ENCODE results near the gene IKZF2. TPM values are rescaled to one million over a fixed set of nuclear protein-coding genes. Genes with fewer than 3 reads are reported as not detected.

IKZF2 gene
- total and polyA plus RNA-seq, 2 of the 4 experiments (the other 2 are of a cell fraction) = 2.1 to 25.5 TPM

GRCh38 chr2:212990697-212991096, 160.7 kb downstream of the IKZF2 start:
- Histone ChIP-seq H2AK9ac (replicated peaks; ENCODE audit: low read depth, low read length, poor library complexity) (no peak overlapping the region), H2BK5ac (ENCODE audit: low read depth, low read length, poor library complexity, severe bottlenecking) (no peak overlapping the region), H3K9me3 (ENCODE audit: control insufficient read depth, insufficient read depth, low read length) (no peaks in the 10 kb centered on the region), H3K36me3 (ENCODE audit: control insufficient read depth, insufficient read depth, low read length) (no peaks in the 10 kb centered on the region), H3K79me1 (ENCODE audit: low read depth in 1 of 2, low read length in 2 of 2) (no peaks in the 10 kb centered on the region), H2AK5ac (ENCODE audit: low read depth, low read length) (no peak overlapping the region), H4K8ac (ENCODE audit: low read depth in 2 of 2, low read length in 2 of 2) (no peak overlapping the region), H3K14ac (replicated peaks; ENCODE audit: low read depth, low read length) (no peak overlapping the region), H3K4me1 (ENCODE audit: control insufficient read depth, insufficient read depth, low read length) (no peaks in the 10 kb centered on the region), H3K23ac (ENCODE audit: low read depth, low read length) (no peak overlapping the region), H2BK120ac (ENCODE audit: low read depth, low read length) (no peak overlapping the region), H3K9ac (ENCODE audit: low read depth, low read length) (no peak overlapping the region), H3K27me3 (ENCODE audit: control insufficient read depth, insufficient read depth, low read length) (no peaks in the 10 kb centered on the region), H3K56ac (ENCODE audit: extremely low read depth, insufficient read depth, low read length) (no peak overlapping the region), H3K4ac (ENCODE audit: low read depth, low read length) (no peak overlapping the region), H4K20me1 (ENCODE audit: insufficient read depth, low read length) (no peaks in the 10 kb centered on the region), H4K5ac (ENCODE audit: low read depth, low read length) (no peak overlapping the region), H3K4me2 (ENCODE audit: low read depth, low read length) (no peak overlapping the region), H3K4me3 (ENCODE audit: insufficient read depth, low read depth, low read length) (no peak overlapping the region), H3K27ac (ENCODE audit: insufficient read depth, low read length) (no peak overlapping the region), H2AFZ (replicated peaks; ENCODE audit: low read length, poor library complexity) (no peak overlapping the region), H3K9me1 (ENCODE audit: insufficient read depth, low read length) (no peaks in the 10 kb centered on the region), H4K91ac (ENCODE audit: insufficient read depth, low read depth, low read length) (no peak overlapping the region), H3K18ac (ENCODE audit: low read depth, low read length) (no peak overlapping the region), H2BK15ac (ENCODE audit: low read depth, low read length) (no peak overlapping the region), H2BK20ac (ENCODE audit: low read depth, low read length) (no peak overlapping the region)
- dilution Hi-C loops (cut with HindIII; ENCODE audit: low sequenced_read_pairs, unreplicated experiment) = no loop called here
- peak; percentile 53 for DNase-seq
- TF ChIP-seq MAZ (IDR thresholded peaks at IDR 0.05; ENCODE audit: borderline replicate concordance, low read depth, low read length) (no peak), CEBPB (IDR thresholded peaks at IDR 0.05; ENCODE audit: low read depth, low read length) (peak; percentile 54), USF2 (IDR thresholded peaks at IDR 0.05; ENCODE audit: low read depth, low read length) (peak; percentile 44), RFX5 (IDR thresholded peaks at IDR 0.05; ENCODE audit: low read depth, low read length) (no peak), RAD21 (IDR thresholded peaks at IDR 0.05; ENCODE audit: low read length) (no peak), FOS (IDR thresholded peaks at IDR 0.05; ENCODE audit: low read depth, low read length) (no peak), CTCF (conservative IDR thresholded peaks at IDR 0.05; ENCODE audit: low read depth, low read length) (no peak), MXI1 (IDR thresholded peaks at IDR 0.05; ENCODE audit: borderline replicate concordance, low read depth, low read length) (no peak), RCOR1 (IDR thresholded peaks at IDR 0.05; ENCODE audit: insufficient replicate concordance, low read length) (no peak), CHD1 (IDR thresholded peaks at IDR 0.05; ENCODE audit: low read depth, low read length) (no peak)
- WGBS, 2 experiments (ENCODE audit: extremely low coverage in 2 of 2, insufficient read length in 1 of 2) = no CpG with 5 or more reads among the region's 1 CpG
- peak; percentile 51 for ATAC-seq (ENCODE audit: low read depth)
- CTCF ChIA-PET = no interaction called here
- intact Hi-C loops (cut with micrococcal nuclease) = no loop called here
- POLR2A ChIA-PET (ENCODE audit: unreplicated experiment) = no interaction called here
- BruUV-seq (replicated peaks) = no TSS peak
- in situ Hi-C loops (cut with MboI; ENCODE audit: low sequenced_read_pairs) = no loop called here

All from IMR-90 (cell line).